ENCODE results near the gene RNU6-1. TPM values are rescaled to one million over a fixed set of nuclear protein-coding genes. Genes with fewer than 3 reads are reported as not detected.

The RNU6-1 gene
- total RNA-seq, 1 donor from 2014 or later, result not detected

GRCh38 chr15:67825881-67826716, 13.7 kb downstream of the RNU6-1 start:
- no peak for ATAC-seq (ENCODE audit: poor library complexity)
- intact Hi-C loops (cut with DNase I), result no loop called here
- no peak for DNase-seq

DNA sequence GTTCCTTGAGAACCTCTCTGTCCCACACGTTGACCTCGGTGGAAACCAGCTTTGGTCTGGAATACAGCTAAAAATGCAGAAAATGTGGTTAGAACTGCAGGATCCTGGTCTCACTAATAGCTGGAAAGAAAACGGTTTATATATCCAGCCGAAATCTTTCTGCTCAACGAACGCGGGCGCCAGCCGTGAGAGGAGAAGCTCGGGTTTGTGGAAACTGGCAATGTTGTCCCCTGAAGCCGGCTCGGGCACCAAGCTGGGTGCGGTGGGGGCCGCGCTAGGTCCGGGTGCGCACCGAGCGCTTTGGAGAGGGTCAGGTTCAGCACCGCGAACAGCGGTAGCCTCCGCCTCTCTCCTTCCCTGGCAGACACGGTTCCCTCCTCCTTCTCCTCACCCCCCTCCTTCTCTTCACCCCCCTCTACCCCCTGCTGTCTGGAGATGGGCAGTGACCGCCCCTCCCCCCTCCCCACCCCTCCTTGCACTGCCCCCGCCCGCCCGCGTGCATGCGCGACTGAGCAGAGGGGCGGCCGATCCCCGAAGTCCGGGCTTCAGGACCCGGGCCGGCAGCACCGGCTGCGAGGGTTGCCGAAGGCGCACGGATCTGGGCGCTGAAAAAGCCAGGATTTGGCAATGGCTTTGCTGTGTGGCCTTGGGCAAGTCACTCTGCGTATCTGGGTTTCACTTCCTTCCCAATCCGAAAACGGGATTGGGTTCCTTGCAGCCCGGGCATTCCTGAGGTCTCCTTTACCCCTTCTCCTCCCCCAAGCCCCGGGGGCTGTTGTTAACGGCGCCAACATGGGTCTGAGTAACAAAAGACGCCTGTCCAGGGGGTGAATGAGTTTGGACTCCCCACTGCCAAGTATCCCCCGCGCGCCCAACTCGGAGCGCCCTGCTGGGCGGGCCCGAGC, 14.6 kb downstream of the RNU6-1 start, which contains the start of gene SKOR1:
TSS of gene SKOR1 (plus strand) at position 534 of the 905 bp plus-strand sequence. CDS start at position 628, 94 bp downstream.
- no peak for DNase-seq
- no peak for ATAC-seq (ENCODE audit: poor library complexity)

GRCh38 chr15:67824197-67824968, 15.5 kb downstream of the RNU6-1 start:
- intact Hi-C loops (cut with DNase I), result no loop called here
- DNase-seq (no peak), ATAC-seq (ENCODE audit: poor library complexity) (no peak)

More for the DNA sequence above, 14.6 kb downstream of the RNU6-1 start, which contains the start of gene SKOR1:
- intact Hi-C loops (cut with DNase I), result no loop called here

- intact Hi-C loops (cut with DNase I), result no loop called here
- no peak for DNase-seq
Measured at GRCh38 chr15:67823314-67824196, 16.3 kb downstream of the RNU6-1 start.

GRCh38 chr15:67822537-67823313, 17.1 kb downstream of the RNU6-1 start:
- ATAC-seq (ENCODE audit: poor library complexity) (no peak), DNase-seq (no peak)
- intact Hi-C loops (cut with DNase I), result no loop called here

More at GRCh38 chr15:67823314-67824196, 16.3 kb downstream of the RNU6-1 start:
- ATAC-seq (ENCODE audit: poor library complexity), result no peak

DNA sequence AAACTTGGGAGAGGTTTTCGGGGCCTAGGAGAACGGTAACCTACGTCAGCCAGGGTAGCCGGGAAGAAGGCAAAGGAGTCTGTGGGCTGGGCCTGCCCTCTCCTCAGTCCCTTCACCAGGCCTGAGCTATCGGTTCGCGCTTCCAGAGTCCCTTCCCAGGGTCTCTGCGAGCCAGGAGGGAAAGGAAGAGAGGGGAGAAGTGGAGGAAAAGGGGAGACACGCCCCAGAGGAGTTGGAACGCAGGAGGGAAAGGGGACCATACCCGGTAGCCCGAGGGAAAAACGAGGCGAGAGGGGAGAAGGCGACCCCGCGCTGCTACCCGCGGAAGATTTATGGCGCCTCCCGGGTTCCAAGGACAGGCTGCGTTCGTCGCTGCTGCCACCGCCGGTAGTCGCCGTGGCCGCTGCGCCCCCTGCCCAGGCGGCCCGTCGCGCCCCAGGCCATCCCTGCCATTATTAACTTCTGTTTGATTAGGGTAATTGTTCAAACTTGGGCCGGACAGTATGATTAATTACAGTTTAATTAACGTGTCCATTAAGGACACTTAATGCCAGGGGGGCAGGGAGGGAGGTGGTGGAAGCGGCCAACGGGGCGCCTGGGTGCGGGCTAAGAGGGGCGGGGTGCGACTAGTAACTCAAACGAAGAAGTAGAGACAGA, 17.9 kb downstream of the RNU6-1 start:
- intact Hi-C loops (cut with DNase I), result no loop called here
- DNase-seq (no peak), ATAC-seq (ENCODE audit: poor library complexity) (no peak)

DNA sequence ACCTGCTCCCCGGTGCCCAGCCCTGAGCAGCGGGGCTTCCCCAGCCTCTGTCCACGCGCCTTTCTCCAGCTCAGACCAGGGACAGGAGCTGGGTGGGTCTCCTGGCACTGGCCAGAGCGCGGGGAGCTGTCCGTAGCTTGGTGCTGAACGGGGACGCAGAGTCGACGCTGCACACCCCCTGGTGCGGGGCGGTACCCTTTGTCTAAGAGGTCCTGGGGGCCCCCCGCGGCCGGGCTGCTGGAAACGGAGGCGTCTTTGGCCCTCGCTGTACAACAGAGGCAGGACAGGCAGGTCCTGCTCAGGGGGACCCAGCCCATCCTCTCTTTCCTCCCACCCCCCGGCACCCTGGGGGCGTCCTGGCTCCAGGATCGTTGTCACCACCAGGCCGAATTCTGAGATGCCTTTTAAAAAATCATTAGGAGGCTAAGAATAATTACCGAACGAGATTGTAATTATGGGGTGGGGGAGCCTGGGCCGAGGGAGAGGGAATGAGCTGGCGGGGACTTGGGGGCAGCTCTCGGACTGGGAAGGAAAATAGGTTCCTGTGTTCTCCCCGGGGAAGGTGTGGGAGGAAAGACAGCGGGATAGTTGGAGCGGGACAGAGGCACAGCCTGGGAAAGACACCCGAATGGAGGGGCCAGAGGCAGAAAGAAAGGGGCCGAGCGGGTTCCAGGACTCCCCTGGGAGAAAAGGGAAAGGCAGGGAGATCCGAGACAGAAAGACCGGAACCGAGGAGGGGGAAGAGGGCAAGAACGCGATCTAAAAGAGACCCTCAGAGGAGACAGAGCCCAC, 18.7 kb downstream of the RNU6-1 start:
- ATAC-seq (ENCODE audit: poor library complexity) (peak; percentile 85), DNase-seq (peak; percentile 76)
- intact Hi-C loops (cut with DNase I), result no loop called here

DNA sequence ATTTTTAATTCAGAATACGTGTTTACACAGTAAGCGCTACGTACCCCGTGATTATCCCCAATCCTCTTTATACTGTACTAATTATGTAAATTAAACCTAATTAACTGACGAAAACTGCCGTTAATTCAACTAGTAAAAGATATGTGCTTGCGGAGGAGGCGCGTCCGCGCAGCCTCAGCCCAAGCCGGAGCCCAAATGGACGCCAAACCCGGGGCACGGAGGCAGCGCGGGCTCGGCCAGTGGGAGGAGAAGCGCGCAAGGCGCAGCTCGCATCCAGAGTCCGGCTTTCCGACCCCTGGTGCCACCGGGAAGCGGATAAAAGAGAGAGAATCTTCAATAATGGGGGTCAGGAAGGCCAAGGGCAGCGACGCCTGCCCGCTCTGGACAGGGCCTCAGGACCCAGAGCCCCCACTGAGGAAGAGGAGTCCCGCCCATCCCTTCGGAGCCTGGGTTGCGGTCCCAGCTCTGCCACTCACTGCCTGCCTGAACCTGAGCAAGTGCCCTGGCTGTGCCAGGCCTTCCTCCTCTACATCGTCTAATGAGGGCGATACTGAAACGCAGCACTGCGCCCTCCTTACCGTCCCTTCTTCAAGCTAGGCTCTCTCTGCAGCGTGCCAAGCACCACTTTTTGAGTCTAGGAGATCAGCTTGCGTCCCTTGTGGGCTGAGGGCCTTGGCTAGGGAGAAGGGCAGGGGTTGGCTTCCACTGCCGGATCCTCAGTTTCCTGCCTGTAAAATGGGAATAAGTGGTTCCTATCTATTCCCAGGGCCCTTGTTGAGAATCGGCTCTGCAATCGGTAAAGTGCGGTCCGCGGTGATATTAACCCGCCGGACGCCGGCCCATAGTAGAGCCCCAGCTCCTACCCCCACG, 19.5 kb downstream of the RNU6-1 start:
- intact Hi-C loops (cut with DNase I), result no loop called here
- DNase-seq, result no peak
- ATAC-seq (ENCODE audit: poor library complexity), result no peak

GRCh38 chr15:67819636-67820035, 20.2 kb downstream of the RNU6-1 start:
- no peak for DNase-seq
- ATAC-seq (ENCODE audit: poor library complexity), result no peak
- intact Hi-C loops (cut with DNase I), result no loop called here

DNA sequence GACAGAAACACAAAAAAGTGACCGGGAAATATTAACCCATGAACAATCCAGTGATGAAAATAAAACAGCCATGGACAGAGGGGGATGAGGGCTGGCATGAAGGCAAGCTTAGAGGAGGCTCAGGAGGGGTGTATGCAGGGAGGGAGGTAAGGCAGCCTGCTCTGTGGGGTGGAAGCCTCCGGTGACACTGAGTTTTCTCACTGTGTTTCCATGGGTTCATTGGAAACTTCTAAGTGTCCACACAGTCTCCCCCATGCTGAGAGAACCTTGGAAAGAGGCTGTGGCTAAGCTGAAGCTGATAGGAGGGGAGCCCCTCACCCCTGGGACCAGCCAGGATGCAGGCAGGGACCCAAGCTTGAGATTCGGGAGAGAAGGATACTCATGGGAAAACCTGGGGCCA, 21.4 kb downstream of the RNU6-1 start:
- ATAC-seq (ENCODE audit: poor library complexity), result no peak
- intact Hi-C loops (cut with DNase I), result no loop called here

GRCh38 chr15:67816668-67817067, 23.2 kb downstream of the RNU6-1 start:
- DNase-seq (no peak), ATAC-seq (ENCODE audit: poor library complexity) (no peak)
- intact Hi-C loops (cut with DNase I), result no loop called here

More for the DNA sequence above, 21.4 kb downstream of the RNU6-1 start:
- DNase-seq, result no peak

- ATAC-seq (ENCODE audit: poor library complexity), result no peak
- intact Hi-C loops (cut with DNase I), result no loop called here
- no peak for DNase-seq
Measured at GRCh38 chr15:67815036-67815592, 24.7 kb downstream of the RNU6-1 start.

DNA sequence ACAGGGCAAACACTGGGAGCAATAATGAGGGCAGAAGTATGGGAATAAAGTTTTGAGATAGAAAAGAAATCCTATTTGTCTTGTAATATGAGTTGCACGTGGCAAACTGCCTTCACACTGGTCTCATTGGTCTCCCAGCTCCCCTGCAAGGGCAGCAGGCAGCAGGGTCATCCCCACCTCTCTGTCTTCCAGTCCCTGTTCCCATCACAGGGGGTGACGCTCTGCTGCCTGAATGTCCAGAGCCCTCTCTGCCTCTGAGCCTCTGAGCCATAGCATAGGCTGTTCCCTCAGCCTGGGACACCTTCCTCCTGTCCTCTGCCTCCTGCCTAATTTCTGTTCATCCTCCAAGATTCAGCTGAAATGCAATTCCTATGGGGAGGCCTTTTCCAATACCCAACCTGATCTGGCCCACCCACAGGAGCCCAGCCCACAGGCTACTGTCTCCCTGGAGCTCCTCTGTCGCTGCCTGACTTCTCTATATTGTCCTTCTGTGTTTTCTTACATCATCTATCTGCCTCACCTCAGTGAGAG, 26.7 kb downstream of the RNU6-1 start:
- intact Hi-C loops (cut with DNase I), result no loop called here
- ATAC-seq (ENCODE audit: poor library complexity), result no peak
- no peak for DNase-seq

GRCh38 chr15:67812241-67812644, 27.6 kb downstream of the RNU6-1 start:
- ATAC-seq (ENCODE audit: poor library complexity) (no peak), DNase-seq (no peak)
- intact Hi-C loops (cut with DNase I), result no loop called here
